VCaP (cell line): ENCODE results near the gene PERM1.

Experiments
- H3K27ac ChIP-seq: fragments of 450-650 bp; 2 replicates; pipeline ENCODE4 v1.5.1; 2017
- TF ChIP-seq, protein P1 (sequence below): fragments of 450-650 bp; conservative IDR thresholded peaks from 2 replicates; pipeline ENCODE4 v1.5.1; 2017; ENCODE audit warnings: mild to moderate bottlenecking, moderate library complexity

Gene PERM1

DNA sequence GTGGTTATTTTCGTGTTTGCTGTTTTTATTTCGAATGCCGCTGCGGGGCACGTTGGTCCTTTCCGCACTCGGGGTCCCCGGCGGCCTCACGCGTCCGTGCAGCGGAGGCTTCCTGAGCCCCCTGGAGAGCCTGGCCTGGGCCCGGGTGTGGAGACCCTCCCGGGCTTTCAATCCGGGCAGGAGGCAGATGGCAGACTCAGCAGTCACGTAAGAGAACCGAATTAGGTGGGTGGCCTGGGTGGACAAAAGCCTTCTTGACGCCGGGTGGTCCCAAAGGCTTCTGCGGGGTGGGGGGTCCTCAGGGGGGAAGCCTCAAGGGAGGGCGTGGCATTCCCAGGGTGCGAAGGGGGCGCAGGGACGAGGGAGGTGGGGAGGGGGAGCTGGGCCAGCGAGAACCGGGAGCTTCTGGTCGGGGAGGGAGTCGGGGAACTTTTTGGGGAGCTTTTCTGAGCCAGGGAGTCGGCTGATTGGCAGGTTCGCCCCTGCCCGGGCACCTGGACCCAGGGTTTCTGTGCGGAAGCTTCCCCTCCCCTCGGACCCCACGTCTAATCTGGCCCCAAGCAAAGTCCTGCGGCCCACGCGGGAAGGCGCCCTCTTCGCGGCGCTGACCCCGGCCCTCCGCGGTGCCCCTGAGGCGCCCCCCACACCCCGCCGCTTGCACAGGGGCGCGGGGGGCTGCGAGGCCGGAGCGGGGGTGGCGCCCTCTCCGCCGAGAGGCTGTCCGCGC lies 19.3 kb upstream of the PERM1 start:
- peak overlapping the region; percentile 95 for H3K27ac ChIP-seq
- TF ChIP-seq, protein P1, sequence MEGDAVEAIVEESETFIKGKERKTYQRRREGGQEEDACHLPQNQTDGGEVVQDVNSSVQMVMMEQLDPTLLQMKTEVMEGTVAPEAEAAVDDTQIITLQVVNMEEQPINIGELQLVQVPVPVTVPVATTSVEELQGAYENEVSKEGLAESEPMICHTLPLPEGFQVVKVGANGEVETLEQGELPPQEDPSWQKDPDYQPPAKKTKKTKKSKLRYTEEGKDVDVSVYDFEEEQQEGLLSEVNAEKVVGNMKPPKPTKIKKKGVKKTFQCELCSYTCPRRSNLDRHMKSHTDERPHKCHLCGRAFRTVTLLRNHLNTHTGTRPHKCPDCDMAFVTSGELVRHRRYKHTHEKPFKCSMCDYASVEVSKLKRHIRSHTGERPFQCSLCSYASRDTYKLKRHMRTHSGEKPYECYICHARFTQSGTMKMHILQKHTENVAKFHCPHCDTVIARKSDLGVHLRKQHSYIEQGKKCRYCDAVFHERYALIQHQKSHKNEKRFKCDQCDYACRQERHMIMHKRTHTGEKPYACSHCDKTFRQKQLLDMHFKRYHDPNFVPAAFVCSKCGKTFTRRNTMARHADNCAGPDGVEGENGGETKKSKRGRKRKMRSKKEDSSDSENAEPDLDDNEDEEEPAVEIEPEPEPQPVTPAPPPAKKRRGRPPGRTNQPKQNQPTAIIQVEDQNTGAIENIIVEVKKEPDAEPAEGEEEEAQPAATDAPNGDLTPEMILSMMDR, result no peak

DNA sequence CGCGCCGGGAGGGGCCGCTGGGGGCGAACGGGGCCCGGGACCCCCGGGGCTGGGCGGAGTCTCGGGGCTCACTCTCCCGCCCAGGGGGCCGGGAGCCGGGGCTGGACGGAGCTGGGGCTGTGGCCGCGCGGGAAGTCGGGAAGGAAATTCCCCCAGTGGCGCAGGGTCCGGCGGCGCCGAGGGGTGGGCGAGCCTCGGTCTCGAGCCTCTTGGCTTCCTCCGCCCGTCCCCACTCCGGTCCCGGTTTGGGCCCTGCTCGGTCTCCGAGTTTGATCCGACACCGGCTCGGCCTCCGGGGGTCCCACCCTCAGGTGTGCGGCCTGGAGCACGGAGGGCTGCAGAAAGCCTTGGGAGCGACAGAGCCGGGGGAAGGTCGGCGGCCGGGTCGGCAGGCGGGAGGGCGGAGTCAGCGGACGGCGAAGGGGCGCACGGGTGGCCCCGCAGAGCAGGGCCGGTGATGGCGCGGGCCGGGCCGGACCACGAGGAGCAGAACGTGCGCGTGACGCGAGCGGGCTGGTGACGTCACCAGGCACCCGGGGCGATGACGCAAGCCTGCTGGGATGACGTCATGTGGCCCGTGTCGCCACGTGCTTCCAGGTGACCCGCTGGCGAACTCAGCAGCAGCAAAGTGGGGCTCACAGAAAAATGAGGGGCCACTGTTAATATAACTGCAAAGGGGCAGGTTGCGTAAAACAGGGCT lies 18.6 kb upstream of the PERM1 start:
- TF ChIP-seq, protein P1, result no peak
- H3K27ac ChIP-seq, result peak overlapping the region; percentile 95

DNA sequence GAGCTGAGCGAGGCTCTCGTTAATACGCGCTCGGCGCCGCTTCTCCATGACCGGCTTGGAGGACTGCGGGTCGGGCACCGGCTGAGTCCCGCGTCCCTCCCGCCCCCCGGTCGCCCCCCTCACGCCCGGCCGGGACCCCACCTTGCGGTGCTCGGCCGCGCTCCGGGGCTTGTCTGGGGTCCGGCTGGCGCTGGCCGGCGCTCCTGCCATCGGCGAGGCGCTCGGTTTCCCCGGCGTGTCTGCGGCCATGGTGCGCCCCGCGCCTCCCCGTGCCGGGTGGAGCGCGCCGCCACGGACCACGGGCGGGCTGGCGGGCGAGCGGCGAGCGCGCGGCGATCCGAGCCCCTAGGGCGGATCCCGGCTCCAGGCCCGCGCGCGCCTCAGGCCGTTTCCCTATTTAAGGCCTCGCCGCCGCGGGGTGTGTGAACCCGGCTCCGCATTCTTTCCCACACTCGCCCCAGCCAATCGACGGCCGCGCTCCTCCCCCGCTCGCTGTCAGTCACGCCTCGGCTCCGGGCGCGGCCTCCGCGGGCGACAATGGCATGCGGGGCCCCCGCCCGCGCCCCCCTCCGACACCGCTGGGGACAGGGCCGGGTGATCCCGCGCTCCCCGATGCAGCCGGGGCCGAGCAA lies 17.9 kb upstream of the PERM1 start, which contains the start of gene HES4:
Gene HES4, minus strand, starts transcription at position 373 of the 632 bp plus-strand sequence. Its CDS starts 124 bp downstream, at position 249.
- peak within 1 kb of the TSS; percentile 95 for H3K27ac ChIP-seq
- TF ChIP-seq, protein P1, result no peak

DNA sequence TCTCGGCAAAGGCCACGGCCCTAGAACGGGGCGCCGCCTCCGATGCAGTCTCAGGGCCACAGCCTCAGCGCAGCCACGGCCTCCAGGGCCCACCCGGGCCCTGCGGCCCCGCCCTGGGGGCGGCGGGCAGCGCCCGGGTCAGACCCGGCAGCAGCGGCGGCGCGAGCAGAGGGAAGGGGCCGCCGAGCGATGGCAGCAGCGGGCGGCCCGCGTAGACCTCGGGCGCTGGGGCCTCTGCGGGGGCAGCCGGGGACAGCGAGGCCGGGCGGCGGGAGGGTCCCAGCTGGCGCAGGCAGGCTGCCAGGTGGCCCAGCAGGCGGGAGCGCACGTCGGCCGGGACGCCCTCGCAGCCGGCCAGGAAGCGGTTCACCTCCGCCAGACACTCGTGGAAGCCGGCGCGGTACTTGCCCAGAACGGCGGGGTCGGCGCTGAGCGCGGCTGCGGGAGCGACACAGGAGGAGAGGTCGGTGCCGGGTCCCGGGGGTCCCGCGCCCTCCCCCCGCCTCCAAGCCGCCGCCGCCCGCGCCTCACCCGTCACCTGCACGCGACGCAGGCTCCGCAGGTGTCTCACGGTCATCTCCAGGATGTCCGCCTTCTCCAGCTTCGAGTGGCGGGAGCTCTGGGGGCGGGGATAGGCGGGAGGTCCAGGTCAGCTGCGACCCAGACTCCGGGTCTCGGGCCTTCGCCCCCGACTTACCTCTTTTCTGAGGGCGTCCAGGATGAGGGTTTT lies 17.3 kb upstream of the PERM1 start:
- peak overlapping the region; percentile 95 for H3K27ac ChIP-seq

DNA sequence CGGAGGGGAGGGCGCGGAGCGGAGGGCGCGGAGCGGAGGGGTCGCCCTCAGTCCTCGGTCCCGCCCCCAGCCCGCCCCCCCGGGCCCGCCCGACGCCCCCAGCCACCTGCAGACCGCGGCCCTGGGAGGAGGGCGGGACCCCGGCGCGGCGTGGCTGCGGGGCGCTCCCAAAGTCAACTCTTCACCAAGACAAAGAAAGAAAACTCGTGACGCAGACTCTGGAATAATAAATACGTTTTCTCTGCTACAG lies 16.8 kb upstream of the PERM1 start:
- TF ChIP-seq, protein P1, result no peak
- H3K27ac ChIP-seq, result peak overlapping the region; percentile 95

More for the DNA sequence above, 17.3 kb upstream of the PERM1 start:
- TF ChIP-seq, protein P1, result 0 out of 2 replicates have a peak, but pooled peaks have one; percentile 9

DNA sequence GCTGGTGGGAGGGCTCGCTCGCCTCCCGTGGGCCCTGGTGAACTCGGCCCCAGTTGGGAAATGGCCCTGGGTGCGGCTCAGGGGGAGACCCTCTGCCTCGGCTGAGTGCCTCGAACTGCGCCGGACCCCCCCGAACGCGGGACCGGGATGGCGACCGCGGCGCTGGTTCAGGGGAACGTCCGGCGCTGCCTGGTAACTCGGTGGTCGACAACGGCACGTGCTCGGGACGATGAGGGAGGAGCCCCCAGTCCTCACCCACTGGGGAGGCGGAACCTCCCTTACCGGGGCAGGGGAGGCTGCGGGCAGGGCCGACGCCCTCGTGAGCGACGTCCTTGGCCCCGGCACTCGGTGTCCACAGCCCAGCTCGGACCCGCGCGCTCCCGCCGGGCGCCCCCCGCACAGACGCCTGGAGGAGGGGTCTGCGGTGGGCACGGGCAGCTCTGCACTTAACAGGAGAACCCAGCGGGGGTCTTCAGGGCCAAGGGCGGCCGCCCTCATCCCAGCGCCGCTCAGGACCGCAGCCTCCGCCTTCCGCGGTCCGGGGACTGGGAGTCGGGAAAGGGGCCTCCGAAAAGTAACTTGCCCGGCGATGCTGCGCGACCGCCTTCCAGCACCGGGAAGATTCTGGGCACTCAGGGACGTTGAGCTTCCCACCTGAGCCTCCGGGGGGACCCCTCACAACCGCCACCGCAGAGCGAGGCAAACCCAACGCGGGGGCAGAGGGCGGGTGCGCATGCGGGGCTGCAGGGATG lies 16.3 kb upstream of the PERM1 start:
- TF ChIP-seq, protein P1, result no peak
- peak overlapping the region; percentile 95 for H3K27ac ChIP-seq

DNA sequence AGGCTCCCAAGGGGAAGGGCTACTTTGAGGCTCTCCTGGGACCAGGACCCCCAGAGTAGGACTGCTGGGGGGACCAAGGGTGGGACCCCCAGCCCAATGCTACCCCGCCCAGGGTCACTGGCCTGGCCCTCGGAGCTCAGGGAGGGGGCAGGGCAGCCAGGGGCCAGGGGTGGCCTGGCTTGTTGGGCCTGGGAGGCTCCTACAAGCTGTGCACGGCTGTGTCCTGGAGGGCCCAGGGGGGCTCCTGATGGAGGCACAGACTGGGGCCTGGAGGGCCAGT lies 15.8 kb upstream of the PERM1 start:
- TF ChIP-seq, protein P1, result no peak
- no peak overlapping the region for H3K27ac ChIP-seq
